ENCODE measurements around the gene PLA2G12B.
"Not testable (repeated sequence)": the region's sequence is repeated elsewhere in the genome, so short reads cannot be mapped to it uniquely, and the experiment has no call there.

Gene PLA2G12B

GRCh38 chr10:72954596-72955554 is at the start of gene PLA2G12B:
TSS of gene PLA2G12B (minus strand) at chr10:72954806. CDS start at chr10:72954685, 121 bp downstream.
- DNase-seq: no peak

GRCh38 chr10:73003822-73004221 is 49.2 kb upstream of the PLA2G12B start:
- DNase-seq: no peak

DNA sequence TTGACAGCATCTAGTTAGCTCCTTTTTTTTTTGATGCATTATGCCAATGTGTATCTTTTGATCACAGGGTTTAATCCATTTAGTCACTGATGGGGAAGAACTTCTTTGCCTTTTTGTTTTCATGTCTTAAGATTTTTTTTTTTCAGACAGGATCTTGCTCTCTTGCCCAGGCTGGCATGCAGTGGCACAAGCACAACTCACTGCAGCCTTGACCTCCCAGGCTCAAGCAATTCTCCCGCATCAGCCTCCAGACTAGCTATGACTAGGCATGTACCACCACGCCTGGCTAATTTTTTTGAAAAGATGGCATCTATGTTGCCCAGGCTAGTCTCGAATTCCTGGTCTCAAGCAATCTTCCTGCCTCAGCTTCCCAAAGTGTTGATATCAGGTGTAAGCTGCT is 46.4 kb upstream of the PLA2G12B start:
- DNase-seq: no peak

- DNase-seq: no peak
Observed at GRCh38 chr10:72997099-72997498, 42.5 kb upstream of the PLA2G12B start.

GRCh38 chr10:72995459-72995858 is 40.9 kb upstream of the PLA2G12B start:
- not testable (repeated sequence) for DNase-seq

- not testable (repeated sequence) for DNase-seq
Observed at GRCh38 chr10:72989771-72990170, 35.2 kb upstream of the PLA2G12B start.

- DNase-seq: not testable (repeated sequence)
Observed at GRCh38 chr10:72984618-72985017, 30.0 kb upstream of the PLA2G12B start.

DNA sequence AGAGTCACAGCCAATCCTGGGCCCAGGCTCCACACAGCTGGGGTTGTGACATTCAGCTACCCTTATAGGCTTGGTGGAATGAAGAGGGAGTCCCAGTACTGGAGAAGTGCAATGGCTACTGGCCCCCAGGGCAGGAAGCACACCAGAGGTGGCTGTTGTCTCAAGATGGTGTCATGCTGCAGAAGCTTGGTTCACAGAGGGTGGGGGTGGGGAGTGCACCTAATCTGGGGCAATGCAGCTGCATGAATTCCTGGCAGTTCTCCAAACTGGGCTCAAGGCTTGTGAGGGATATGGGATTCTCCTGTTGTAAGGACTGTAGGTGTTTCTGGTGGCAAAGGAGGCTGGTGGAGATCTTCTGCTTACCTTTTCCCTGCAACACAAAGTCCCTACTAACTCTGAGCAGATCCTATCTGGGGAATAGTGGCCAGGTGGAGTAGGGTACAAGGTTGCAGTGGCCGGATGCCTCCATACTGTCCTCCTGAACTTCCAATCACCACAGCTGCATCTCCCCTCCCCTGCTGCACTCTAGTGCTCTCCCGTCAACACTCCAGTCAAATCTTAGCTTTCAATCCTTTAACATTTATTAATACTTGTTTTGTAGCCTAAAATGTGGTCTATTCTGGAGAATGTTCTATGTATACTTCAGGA is 27.4 kb upstream of the PLA2G12B start:
- DNase-seq: no peak

GRCh38 chr10:72981028-72981881 is 26.6 kb upstream of the PLA2G12B start:
- no peak for DNase-seq

- DNase-seq: no peak
Observed at GRCh38 chr10:72980348-72980747, 25.7 kb upstream of the PLA2G12B start.

DNA sequence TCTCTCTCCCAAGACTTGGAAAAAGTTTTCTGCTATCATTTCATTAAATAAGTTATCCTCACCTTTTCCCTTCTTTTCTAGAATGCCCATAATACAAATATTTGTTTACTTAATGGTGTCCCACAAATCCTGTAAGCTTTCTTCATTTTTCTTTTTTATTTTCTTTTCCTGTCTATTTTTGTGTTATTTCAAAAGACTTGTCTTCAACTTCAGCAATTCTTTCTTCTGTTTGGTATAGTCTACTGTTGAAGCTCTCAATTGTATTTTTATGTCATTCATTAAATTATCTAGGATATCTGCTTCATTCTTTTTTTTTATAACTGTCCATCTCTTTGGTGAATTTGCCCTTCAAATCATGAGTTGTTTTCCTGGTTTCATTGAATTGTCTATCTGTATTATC is 25.1 kb upstream of the PLA2G12B start:
- no peak for DNase-seq

DNA sequence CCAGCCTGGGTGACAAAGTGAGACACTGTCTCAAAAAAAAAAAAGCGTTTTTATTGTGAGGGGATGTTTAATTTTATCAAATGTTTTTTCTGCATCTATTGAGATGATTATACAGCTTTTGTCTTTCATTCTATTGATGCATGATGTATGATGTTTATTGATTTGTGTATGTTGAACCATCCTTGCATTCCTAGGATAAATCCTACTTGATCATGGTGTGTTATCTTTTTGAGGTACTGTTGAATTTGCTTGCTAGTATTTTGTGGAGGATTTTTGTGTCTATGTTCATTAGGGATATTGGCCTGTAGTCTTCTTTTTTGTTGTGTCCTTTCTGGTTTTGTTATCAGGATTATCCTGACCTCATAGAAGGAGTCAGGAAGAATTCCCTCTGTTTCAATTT is 22.3 kb upstream of the PLA2G12B start:
- DNase-seq: no peak

DNA sequence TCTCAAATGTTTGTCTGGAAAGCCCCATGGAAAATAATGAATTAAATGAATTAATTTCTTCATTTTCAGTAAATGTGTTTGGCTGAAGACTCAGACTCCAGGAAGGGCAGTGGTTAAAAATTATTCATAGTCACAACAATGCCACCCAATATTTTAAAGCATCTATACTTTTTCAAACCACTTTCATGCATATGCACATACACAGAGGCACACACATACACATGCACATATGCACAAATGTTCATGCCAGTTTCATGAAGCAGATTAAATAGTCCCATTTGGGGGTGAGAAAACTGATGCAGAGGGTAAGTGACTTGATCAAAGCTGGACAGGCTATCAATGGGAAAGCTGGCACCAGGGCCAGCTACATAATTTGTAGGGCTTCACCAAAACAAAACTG is 1.4 kb upstream of the PLA2G12B start:
- DNase-seq: no peak

- no peak for DNase-seq
Observed at GRCh38 chr10:72954230-72954595, 393 bp downstream of the PLA2G12B start.

DNA sequence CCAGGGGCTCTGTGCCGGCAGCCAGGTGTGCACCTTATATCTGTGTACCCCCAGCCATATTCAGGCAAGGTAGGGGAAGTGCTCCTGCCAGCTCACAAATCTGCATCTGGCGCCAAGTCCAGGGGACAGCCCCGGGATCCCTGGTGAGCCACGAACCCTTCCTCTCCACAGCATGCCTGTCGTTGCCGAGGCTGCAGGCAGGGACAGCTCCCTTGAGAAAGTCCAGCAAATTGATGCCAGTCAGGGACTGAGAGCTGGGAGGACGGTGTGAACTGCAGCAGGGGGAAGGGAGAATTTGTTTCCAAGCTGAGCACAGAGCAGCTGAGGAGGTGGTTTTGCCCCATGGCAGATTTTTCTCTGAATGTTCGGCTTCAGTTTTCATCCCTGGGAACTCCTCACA is 919 bp downstream of the PLA2G12B start:
- DNase-seq: no peak

- DNase-seq: no peak
Observed at GRCh38 chr10:72952642-72953158, 1.9 kb downstream of the PLA2G12B start.

GRCh38 chr10:72952189-72952588 is 2.4 kb downstream of the PLA2G12B start:
- DNase-seq: no peak

DNA sequence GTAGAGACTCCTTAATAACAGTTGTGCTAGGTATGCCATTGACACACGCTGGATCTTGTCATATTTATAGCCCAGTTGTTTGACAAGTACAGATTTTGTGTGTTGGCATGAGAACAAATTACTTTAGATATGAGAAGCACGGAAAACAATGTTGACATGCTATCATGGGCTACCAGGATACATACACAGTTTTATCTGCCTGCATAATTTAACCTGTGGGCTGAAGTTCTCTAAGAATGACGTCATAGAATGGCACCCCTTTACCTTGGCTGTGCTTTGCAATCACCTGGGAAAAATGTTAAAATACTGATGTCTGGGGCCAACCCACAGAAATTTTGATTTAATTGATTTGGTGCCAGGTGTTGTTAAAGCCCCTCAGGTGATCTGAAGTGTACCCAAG is 2.8 kb downstream of the PLA2G12B start:
- DNase-seq: no peak

- DNase-seq: no peak
Observed at GRCh38 chr10:72948762-72949161, 5.8 kb downstream of the PLA2G12B start.

DNA sequence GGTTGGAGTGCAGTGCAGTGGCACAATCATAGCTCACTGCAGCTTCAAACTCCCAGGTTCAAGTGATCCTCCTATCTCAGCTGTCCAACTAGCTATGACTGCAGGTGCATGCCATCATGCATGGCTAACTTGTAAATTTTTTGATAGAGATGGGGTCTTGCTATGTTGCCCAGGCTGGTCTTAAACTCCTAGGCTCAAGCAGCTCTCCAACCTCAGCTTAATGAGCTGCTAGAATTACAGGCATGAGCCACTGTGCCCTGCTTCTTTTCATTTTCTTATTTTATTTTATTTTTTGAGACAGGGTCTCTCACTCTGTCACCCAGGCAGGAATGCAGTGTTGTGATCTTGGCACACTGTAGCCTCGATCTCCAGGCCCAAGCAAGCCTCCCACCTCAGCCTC is 7.6 kb downstream of the PLA2G12B start:
- DNase-seq: no peak

- DNase-seq: no peak
Observed at GRCh38 chr10:72943498-72944234, 10.9 kb downstream of the PLA2G12B start.
